ENCODE data around the gene IL27RA.

GRCh38 chr19:14023404-14024235 is 7.9 kb upstream of the IL27RA start:
- TF ChIP-seq CTCF (IDR thresholded peaks at IDR 0.05) (peak in 11 of 12 donors; percentile 14 to 57 (median 28)), POLR2A (IDR thresholded peaks at IDR 0.05) (no peak)

All from heart left ventricle (tissue), 13 donors.